ENCODE results near the gene SPAST. TPM values are rescaled to one million over a fixed set of nuclear protein-coding genes. Genes with fewer than 3 reads are reported as not detected.
"Not testable (repeated sequence)": the region's sequence is repeated elsewhere in the genome, so short reads cannot be mapped to it uniquely, and the experiment has no call there.

The SPAST gene
- total RNA-seq, 1 donor from 2014 or later: 44.5 TPM

DNA sequence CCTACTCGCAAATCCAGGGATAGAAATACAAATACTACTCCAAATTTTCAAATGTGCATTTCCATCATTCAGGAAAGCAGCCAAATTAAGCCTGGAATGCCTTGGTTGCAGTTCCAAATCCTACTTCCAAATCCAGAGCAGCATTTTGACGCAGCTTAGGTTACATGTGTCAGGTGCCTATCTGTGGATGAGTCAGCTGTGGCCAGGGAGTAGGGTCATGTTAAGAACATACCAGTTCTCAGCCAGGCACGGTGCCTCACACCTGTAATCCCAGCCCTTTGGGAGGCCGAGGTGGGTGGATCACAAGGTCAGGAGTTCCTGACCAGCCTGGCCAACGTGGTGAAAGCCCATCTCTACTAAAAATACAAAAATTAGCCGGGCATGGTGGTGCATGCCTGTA lies 119.3 kb downstream of the SPAST start:
- no peaks in the 10 kb centered on the region for H3K36me3 Mint-ChIP-seq (ENCODE audit: unreplicated experiment)
- H3K4me3 Mint-ChIP-seq (ENCODE audit: unreplicated experiment): no peak overlapping the region
- no peaks in the 10 kb centered on the region for H3K4me1 Mint-ChIP-seq (ENCODE audit: low read depth, unreplicated experiment)
- DNase-seq: no peak
- no peaks in the 10 kb centered on the region for H3K9me3 Mint-ChIP-seq (ENCODE audit: unreplicated experiment)
- no peaks in the 10 kb centered on the region for H3K27me3 Mint-ChIP-seq (ENCODE audit: unreplicated experiment)
- TF ChIP-seq, protein P1, sequence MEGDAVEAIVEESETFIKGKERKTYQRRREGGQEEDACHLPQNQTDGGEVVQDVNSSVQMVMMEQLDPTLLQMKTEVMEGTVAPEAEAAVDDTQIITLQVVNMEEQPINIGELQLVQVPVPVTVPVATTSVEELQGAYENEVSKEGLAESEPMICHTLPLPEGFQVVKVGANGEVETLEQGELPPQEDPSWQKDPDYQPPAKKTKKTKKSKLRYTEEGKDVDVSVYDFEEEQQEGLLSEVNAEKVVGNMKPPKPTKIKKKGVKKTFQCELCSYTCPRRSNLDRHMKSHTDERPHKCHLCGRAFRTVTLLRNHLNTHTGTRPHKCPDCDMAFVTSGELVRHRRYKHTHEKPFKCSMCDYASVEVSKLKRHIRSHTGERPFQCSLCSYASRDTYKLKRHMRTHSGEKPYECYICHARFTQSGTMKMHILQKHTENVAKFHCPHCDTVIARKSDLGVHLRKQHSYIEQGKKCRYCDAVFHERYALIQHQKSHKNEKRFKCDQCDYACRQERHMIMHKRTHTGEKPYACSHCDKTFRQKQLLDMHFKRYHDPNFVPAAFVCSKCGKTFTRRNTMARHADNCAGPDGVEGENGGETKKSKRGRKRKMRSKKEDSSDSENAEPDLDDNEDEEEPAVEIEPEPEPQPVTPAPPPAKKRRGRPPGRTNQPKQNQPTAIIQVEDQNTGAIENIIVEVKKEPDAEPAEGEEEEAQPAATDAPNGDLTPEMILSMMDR (IDR thresholded peaks at IDR 0.05; ENCODE audit: partially characterized antibody, unreplicated experiment): no peak
- no peak overlapping the region for H3K27ac Mint-ChIP-seq (ENCODE audit: unreplicated experiment)

DNA sequence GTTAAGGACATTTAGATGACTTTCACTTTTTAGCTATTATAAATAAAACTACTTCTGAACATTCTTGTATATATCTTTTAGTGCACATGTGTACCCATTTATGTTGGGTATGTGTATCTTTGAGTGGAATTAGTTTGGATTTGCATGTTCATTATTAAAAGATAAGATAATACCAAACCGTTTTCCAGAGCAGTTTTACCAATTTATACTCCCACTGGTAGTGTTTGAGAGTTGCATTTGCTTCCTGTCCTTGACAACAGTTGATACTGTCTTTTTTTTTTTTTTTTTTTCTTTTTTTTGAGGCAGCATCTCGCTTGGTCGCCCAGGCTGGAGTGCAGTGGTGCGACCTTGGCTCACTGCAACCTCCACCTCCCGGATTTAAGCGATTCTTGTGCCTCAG lies 125.7 kb downstream of the SPAST start:
- Mint-ChIP-seq H3K4me1 (ENCODE audit: low read depth, unreplicated experiment) (no peaks in the 10 kb centered on the region), H3K4me3 (ENCODE audit: unreplicated experiment) (no peak overlapping the region), H3K36me3 (ENCODE audit: unreplicated experiment) (no peaks in the 10 kb centered on the region), H3K9me3 (ENCODE audit: unreplicated experiment) (no peaks in the 10 kb centered on the region), H3K27ac (ENCODE audit: unreplicated experiment) (no peak overlapping the region), H3K27me3 (ENCODE audit: unreplicated experiment) (no peaks in the 10 kb centered on the region)
- TF ChIP-seq, protein P1 (IDR thresholded peaks at IDR 0.05; ENCODE audit: partially characterized antibody, unreplicated experiment): no peak
- no peak for DNase-seq

DNA sequence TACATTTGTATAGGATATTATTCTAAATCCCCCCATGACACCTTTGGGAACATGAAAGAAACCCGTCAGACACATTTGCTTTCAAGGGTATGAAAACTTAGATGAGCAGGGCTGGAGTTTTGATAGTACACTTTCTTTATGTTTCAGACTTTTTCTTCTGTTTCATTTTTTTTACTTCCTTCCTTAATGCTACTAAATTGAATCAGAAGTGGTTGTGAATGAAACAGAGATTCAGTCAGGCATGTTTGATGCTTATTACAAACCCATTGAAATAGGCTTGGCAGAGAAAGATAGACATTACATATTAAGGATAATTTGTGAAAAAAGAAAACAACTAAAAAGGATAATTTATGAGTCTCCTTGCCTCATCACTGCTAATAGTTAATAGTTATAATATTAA lies 129.1 kb downstream of the SPAST start:
- Mint-ChIP-seq H3K9me3 (ENCODE audit: unreplicated experiment) (no peaks in the 10 kb centered on the region), H3K4me3 (ENCODE audit: unreplicated experiment) (no peak overlapping the region), H3K27ac (ENCODE audit: unreplicated experiment) (no peak overlapping the region), H3K4me1 (ENCODE audit: low read depth, unreplicated experiment) (no peaks in the 10 kb centered on the region), H3K36me3 (ENCODE audit: unreplicated experiment) (no peaks in the 10 kb centered on the region), H3K27me3 (ENCODE audit: unreplicated experiment) (no peaks in the 10 kb centered on the region)
- TF ChIP-seq, protein P1 (IDR thresholded peaks at IDR 0.05; ENCODE audit: partially characterized antibody, unreplicated experiment): no peak
- DNase-seq: no peak

DNA sequence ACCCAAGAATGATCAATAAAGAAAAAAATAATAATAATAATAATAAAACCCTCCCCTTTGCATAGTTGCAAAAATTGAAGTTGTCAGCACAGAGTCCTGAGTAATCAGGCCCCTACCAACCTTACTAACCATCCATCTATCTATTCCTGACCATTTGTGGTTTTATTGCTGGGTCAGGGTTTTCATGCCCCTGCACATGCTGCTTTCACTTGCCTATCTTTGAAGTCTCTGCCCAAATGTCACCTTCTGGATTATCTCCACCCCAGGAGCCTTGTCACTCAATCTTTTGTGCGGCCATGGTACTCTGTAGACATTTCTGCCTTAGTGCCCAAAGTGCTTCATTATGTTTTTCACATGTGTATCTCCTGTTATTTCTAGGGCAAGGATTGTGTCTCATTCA lies 137.5 kb downstream of the SPAST start:
- H3K9me3 Mint-ChIP-seq (ENCODE audit: unreplicated experiment): no peaks in the 10 kb centered on the region
- DNase-seq: no peak
- TF ChIP-seq, protein P1 (IDR thresholded peaks at IDR 0.05; ENCODE audit: partially characterized antibody, unreplicated experiment): no peak
- H3K27me3 Mint-ChIP-seq (ENCODE audit: unreplicated experiment): no peaks in the 10 kb centered on the region
- H3K4me1 Mint-ChIP-seq (ENCODE audit: low read depth, unreplicated experiment): peaks cover 11% of the 10 kb centered on the region
- no peaks in the 10 kb centered on the region for H3K36me3 Mint-ChIP-seq (ENCODE audit: unreplicated experiment)
- peak overlapping the region; percentile 48 for H3K4me3 Mint-ChIP-seq (ENCODE audit: unreplicated experiment)
- peak overlapping the region; percentile 98 for H3K27ac Mint-ChIP-seq (ENCODE audit: unreplicated experiment)

DNA sequence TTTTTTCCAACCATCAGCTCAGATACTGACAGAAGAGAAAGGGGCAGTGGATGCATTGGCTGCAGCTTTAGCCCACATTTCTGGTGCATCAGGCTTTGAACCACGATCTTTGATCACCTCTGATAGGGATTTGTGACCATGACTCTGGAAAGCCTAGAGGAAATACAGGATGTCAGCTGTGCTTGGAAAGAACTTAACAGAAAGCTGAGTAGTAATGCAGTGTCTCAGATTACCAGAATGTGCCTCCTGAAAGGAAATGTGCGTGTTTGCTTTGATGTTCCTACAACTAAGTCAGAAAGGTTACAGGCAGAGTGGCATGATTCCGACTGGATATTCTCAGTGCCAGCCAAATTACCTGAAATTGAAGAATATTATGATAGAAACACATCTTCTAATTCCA lies 140.1 kb downstream of the SPAST start:
- H3K27ac Mint-ChIP-seq (ENCODE audit: unreplicated experiment); H3K4me3 Mint-ChIP-seq (ENCODE audit: unreplicated experiment); H3K36me3 Mint-ChIP-seq (ENCODE audit: unreplicated experiment); H3K27me3 Mint-ChIP-seq (ENCODE audit: unreplicated experiment); DNase-seq; H3K9me3 Mint-ChIP-seq (ENCODE audit: unreplicated experiment): not testable (repeated sequence)
- H3K4me1 Mint-ChIP-seq (ENCODE audit: low read depth, unreplicated experiment): peaks cover 11% of the 10 kb centered on the region

Other genes starting within 250 kb of the SPAST start
- gene MEMO1, start 52.5 kb upstream of the SPAST start, total RNA-seq (ENCODE audit: unreplicated experiment): 48.8 TPM
- 67.5 TPM for gene DPY30, start 23.8 kb upstream of the SPAST start, total RNA-seq (ENCODE audit: unreplicated experiment)
- gene SLC30A6, start 102.3 kb downstream of the SPAST start, total RNA-seq (ENCODE audit: unreplicated experiment): 22.2 TPM
- not detected for gene NLRC4, start 201.3 kb downstream of the SPAST start, total RNA-seq (ENCODE audit: unreplicated experiment)
- 50.2 TPM for gene YIPF4, start 214.3 kb downstream of the SPAST start, total RNA-seq (ENCODE audit: unreplicated experiment)

Data from glutamatergic neuron (in vitro differentiated cells).